GM12892 (cell line): ENCODE results near the gene C10orf105.
A peak's percentile ranks its signal among the peaks of the same experiment; 100 is the strongest.

Experiments used
- DNase-seq: peaks from one replicate; pipeline ENCODE4 v3.0.0; 2011; ENCODE audit not compliant: insufficient read length
- FAIRE-seq: peaks from 2 replicates; lab custom pipeline; 2011; peaks lifted over from hg19 to GRCh38; lab: Jason Lieb, UNC
- POLR2A ChIP-seq: IDR thresholded peaks from 2 replicates; pipeline ENCODE4 v1.6.1; 2011; ENCODE audit warnings: low read depth, low read length, control low read depth
- POLR2AphosphoS5 ChIP-seq: IDR thresholded peaks from 2 replicates; pipeline ENCODE4 v1.6.1; 2011; ENCODE audit warnings: low read depth, low read length, control low read depth
- TAF1 ChIP-seq: IDR thresholded peaks from 2 replicates; pipeline ENCODE4 v1.6.1; 2011; ENCODE audit warnings: low read depth, mild to moderate bottlenecking, control low read depth, low read length, borderline replicate concordance

Gene C10orf105

GRCh38 chr10:71750124-71750841 lies 30.7 kb upstream of the C10orf105 start:
- no peak for FAIRE-seq
- TF ChIP-seq POLR2AphosphoS5 = no peak
- no peak for TF ChIP-seq TAF1
- no peak for TF ChIP-seq POLR2A

GRCh38 chr10:71749396-71749795 lies 29.8 kb upstream of the C10orf105 start:
- no peak for FAIRE-seq
- no peak for TF ChIP-seq TAF1
- TF ChIP-seq POLR2A = no peak
- no peak for TF ChIP-seq POLR2AphosphoS5
- no peak for DNase-seq

More at GRCh38 chr10:71750124-71750841, 30.7 kb upstream of the C10orf105 start:
- DNase-seq = no peak

GRCh38 chr10:71748671-71749191 lies 29.2 kb upstream of the C10orf105 start:
- FAIRE-seq = peak; percentile 76
- TF ChIP-seq POLR2A (no peak; the same call in 1 of the 2 replicates), POLR2AphosphoS5 (peak; percentile 41; the same call in 1 of the 2 replicates)
- peak; percentile 64 for DNase-seq

- TF ChIP-seq POLR2A (no peak), POLR2AphosphoS5 (no peak), TAF1 (no peak)
- peak; percentile 56 for DNase-seq
- FAIRE-seq = peak; percentile 76
Measured at GRCh38 chr10:71747551-71748523, 28.3 kb upstream of the C10orf105 start.

GRCh38 chr10:71747039-71747531 lies 27.5 kb upstream of the C10orf105 start:
- DNase-seq (no peak), FAIRE-seq (no peak)
- TF ChIP-seq POLR2A = no peak
- no peak for TF ChIP-seq POLR2AphosphoS5
- TF ChIP-seq TAF1 = no peak

GRCh38 chr10:71746344-71747037 lies 26.9 kb upstream of the C10orf105 start:
- FAIRE-seq (no peak), DNase-seq (no peak)
- TF ChIP-seq POLR2AphosphoS5 = no peak
- TF ChIP-seq TAF1 = no peak
- no peak for TF ChIP-seq POLR2A

- TF ChIP-seq TAF1 (no peak), POLR2A (no peak), POLR2AphosphoS5 (no peak)
- FAIRE-seq (no peak), DNase-seq (no peak)
Measured at GRCh38 chr10:71745664-71746250, 26.2 kb upstream of the C10orf105 start.

- no peak for TF ChIP-seq TAF1
- no peak for TF ChIP-seq POLR2AphosphoS5
- no peak for TF ChIP-seq POLR2A
- DNase-seq = no peak
- FAIRE-seq = no peak
Measured at GRCh38 chr10:71744897-71745663, 25.5 kb upstream of the C10orf105 start.

GRCh38 chr10:71743866-71744265 lies 24.3 kb upstream of the C10orf105 start:
- DNase-seq = no peak
- TF ChIP-seq TAF1 (no peak), POLR2A (no peak), POLR2AphosphoS5 (no peak)
- FAIRE-seq = no peak
